Measurements from ENCODE around the gene TGFBR2.
"Not testable (repeated sequence)": the region's sequence is repeated elsewhere in the genome, so short reads cannot be mapped to it uniquely, and the experiment has no call there.

TGFBR2 gene

DNA sequence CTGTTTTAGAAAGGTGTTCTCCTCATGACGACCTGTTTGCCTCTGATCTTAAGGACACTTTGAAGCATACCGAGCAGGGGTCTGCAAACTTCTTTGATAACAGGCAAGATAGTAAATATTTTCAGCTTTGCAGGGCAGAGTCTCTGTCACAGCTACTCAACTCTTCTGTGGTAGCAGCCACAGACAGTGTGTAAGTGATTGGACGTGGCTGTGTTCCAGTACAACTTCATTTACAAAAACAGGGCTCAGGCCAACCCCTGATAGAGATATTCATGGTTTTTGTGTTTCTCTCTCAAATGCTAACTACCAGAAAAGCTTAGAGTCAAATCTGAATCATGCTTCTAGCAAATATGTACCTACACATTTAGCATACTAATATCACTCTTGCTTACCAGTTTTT is 51.5 kb downstream of the TGFBR2 start:
- no peak for DNase-seq (ENCODE audit: low spot score)

DNA sequence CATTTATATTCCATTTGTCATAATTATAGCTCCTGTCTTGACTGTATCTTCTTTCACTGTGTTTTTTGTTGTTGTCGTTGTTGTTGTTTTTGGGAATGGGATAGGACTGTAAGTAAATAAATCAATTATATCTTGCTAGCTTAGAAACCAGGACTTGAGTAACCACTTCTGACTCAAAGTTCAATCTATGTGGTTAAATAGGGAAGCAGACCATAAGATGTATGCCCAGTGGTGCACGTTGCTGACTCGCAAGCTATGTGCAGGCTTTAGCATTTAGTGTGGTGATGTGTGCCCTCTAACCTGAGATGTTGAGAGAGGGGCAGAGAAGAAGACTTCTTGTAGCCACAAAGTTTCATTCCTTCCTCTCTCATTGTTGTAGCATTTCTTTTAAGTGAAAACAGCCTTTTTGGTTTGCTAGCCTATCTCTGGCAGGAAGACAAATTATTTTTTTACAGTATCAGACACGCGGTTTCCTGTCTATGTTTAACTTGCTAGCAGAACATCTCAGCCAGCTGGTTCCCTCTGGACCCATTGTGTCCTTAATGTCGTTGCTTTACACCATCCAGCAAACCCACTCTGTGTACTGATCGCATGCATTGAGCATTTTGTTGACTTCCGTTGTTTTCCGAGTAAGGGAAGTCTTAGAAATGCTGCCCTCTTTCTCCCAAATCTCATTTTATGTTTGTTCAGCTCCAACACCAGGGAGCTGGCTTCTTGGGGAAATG is 52.1 kb downstream of the TGFBR2 start:
- DNase-seq (ENCODE audit: low spot score) = peak; percentile 41

DNA sequence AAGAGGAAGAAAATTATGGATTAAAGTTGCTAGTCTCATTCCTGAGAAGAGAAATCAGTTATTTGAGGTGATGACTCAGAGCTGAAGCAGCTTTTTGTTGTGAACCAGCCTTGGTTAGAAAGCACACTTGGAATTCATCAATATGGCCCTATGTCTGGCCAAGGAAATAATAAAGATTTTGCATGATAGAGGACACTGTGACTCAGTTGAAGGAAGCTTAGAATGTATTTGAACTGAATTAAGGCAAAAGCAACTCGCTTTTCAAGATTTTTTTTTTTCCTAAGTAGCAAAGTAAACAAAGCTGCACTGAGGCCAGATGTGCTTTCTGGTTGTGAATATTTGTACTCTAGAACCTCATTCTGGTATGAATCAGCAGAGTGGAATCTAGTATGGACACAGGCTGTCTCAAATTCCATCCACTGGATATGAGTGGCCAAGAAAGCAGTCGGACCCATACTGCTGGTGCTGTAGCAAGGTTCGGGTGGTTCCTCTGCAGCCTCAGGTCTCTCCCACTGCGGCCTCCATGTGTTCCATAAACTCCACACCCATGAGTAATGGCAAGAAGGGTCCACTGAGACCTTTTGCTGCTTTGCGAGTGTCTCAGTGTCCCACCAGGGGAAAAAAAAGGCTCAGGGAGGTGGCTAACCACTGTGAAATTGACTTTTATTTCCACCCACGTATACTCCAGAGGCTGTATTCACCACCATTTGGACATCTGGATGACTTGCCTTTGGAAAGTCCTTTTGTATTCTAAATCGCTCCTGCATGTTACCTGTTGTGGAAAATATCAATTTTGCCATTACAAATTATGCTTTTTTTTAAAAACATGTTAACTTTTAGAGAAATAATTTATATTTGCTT is 53.1 kb downstream of the TGFBR2 start:
- DNase-seq (ENCODE audit: low spot score) = no peak

DNA sequence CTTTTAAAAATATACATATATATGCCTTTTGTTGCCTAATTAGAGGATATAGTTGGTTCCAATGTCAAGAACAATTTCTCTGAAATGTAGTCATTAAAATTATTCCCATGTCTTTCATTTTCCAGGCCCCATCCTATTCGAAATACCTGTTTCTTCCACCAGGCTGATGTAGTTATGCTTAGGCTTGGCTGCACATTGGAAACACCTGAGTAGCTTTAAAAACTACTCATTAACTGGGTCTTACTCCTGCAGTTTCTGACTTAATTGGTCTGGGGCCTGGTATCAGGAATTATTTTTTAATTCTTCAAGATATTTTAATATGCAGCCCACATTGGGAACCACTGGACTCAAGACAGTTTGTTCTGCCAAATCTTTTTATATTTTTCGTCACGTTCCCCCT is 53.7 kb downstream of the TGFBR2 start:
- DNase-seq (ENCODE audit: low spot score) = no peak

DNA sequence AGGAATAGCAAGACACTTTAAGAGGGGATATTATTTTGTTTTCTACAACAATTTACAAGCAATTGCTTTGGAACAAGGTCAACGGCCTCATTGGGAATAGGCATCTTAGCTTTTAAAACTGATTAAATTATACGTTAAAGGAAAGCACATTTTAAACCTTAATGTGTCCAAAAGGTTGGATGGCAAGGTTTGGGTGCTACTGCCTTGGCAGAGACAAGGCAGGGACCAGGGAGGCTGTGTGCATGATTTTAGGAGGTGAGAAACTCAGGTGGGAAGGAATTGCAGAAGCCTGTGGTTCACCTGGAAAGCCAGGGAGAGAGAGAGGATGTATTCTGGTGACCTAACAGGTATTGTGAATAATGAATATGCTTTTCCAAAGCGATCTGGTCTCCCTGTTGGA is 54.3 kb downstream of the TGFBR2 start:
- no peak for DNase-seq (ENCODE audit: low spot score)

DNA sequence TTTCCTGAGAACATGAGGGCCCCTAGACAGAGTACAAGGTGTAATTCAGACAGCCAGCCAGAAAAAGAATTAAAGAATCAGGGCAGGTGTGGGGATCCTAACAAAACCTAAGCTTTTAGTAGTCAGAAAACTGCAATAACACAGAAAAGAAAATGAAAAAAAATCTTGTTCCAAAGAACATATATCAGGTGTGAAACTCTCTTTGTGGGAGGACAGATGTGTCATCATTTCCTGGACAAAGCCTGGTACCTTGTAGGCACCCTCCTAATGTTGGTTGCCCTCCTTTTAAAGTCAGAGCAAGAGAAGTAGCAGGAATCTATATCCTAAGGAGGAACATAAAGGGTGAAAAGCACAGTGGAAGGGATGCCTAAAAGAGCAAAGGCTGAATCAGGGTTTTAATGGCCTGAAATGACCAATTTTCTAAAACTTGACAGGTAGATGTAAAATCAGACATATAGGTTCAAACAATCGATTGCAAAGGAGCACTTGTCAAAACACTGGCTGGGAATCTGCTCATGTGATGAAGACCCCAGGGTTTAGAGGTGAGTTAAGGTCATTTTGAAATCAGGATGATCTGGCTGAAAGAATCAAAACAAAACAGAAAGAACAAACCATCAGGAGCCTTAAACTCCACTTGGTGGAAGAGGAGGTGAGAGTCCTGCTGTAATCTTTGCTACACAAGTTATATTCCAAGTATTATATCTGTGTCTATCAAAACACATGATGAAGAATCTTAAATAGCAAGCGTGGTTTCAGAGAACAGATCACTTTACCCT is 54.9 kb downstream of the TGFBR2 start:
- DNase-seq (ENCODE audit: low spot score) = no peak

DNA sequence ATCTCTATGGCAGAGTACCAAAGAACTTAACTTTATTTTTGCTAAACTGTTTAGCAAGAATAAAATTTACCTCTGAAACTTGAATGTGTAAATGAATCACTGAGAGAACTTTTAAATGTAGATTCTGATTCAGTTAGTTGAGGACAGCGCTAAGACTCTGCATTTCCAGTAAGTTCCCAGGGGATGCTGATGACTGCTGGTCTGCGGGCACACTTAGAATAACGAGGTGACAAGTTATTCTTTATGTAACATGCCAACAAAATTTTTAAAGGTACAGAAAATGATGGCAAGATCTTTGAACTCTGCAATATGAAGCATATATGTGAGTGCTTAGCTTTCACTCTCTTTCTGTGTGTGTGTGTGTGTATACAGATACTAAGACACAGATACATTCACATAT is 56.4 kb downstream of the TGFBR2 start:
- DNase-seq (ENCODE audit: low spot score) = no peak

DNA sequence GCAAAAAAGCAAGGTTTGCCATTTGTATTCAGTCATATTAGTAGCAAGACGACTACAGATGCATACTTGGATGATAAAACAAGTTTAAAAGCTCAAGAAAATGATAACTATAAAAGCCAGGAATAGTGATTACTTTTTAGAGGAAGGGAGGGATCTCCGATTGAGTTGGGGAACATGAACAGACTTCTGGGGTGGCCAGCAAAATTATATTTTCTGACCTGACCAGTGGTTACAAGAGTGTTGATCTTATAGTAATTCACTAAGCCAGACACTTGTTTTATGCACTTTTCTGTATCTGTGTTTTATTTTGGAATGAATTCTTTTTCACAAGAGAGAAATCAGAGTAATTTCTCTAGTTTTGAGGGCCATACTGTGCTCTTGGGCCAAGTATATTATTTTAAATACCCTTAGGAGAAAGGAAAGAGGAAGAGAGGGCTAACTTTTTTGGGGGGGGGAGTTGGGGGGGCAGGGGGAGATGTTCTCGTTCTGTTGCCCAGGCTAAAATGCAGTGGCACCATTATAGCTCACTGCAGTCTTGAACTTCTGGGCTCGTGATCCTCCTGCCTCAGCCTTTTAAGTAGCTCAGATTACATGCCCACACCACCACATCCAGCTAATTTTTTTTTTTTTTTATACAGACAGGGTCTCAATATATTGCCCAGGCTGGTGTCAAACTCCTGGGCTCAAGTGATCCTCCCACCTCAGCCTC is 57.3 kb downstream of the TGFBR2 start:
- no peak for DNase-seq (ENCODE audit: low spot score)

DNA sequence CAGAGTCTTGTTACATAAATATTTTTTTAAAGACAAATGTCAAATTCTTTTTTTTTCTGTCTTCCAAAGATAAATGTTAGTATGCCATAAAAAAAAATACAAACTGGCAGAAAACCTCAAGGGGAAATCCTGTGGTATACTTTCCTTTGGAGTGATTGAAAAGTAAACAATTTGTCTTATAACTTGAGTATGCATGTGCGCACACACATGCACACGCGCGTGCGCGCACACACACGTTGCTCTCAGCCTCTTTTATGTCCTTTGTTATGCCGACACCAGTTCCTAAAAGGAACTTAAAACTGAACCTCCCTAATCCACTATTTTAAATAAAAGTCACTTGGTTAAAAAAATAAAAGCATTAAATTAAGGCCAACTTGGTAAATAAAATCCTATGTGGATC is 58.1 kb downstream of the TGFBR2 start:
- no peak for DNase-seq (ENCODE audit: low spot score)

DNA sequence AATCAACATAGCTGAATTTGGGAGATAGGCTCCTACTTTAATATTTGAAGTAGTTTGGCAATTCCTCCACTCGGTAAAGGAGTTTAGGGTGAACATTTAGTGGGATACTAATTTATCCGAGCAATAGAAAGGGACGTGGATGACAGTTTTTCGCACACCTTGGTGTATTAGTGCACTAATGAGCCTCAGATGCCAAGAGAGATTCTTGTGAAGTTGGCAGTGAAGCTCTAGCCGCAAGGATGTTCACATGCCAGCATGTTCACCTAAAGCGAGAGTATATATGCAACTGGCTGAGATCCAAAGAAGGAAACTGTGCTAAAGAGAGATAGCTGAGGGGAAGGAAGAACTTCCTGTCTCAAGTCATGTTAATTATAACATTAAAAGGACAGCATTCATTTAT is 58.5 kb downstream of the TGFBR2 start:
- DNase-seq (ENCODE audit: low spot score) = no peak

DNA sequence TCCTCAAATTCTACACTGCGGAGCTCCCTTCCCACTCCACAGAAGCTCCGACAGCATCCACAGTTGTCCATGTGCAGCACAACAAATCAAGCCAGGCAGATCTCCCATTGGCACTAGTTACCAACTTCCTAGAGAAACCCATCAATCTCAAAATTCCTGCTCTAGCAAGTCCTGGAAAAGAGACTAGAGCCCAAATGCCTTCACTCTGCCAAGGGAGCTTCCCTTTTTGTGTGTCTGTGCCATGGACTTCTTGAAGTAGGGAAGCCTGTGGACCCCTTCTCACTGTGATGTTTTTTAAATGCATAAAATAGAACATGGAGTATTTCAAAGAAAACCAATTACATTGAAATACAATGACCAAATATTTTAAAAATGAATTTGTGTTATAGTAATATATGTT is 59.1 kb downstream of the TGFBR2 start:
- DNase-seq (ENCODE audit: low spot score) = no peak

DNA sequence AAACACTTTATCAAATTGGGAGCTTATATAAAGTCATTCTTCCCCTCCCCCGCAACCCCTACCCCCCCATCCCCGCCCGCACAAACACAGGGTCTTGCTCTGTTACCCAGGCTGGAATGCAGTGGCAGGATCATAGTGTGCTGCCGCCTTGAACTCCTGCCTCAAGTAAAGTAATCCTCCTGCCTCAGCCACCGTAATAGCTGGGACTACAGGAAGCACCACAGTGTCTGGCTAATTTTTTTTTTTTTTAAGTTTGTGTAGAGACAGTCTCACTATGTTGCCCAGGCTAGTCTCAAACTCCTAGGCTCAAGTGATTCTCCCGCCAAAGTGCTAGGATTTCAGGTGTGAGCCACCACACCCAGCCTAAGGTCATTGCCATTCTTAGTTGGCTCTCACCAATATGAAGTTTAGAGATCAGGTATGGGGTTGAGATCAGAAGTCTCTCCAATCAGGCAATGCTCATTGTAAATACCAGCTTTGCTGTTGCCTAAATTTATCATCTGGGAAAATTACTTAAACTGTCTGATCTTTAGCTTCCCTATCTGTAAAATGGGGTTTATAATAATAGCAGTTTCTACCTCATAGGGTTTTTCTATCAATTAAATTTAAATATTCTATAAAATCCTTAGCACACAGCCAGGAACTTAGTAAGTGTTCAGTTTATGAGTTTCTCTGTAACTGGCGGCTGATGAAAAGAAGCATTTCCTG is 60.3 kb downstream of the TGFBR2 start:
- no peak for DNase-seq (ENCODE audit: low spot score)

DNA sequence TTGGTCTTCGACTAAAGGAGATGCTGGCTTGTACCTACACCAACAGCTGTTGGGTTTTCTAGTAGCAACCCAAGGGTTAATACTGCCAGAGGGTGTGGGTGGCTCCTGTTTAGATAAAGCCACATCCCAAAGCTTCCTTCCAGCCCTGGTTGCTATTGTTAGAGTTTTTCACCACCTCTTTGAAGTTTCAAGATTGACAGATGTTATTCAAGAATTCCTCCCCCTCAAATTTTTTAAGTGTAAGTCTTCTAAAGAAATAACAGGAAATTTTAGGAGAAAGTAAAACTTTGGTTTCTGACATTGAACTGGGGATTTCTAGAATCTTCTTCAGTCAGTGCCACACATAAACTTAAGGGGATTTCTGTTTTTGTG is 60.9 kb downstream of the TGFBR2 start:
- no peak for DNase-seq (ENCODE audit: low spot score)

DNA sequence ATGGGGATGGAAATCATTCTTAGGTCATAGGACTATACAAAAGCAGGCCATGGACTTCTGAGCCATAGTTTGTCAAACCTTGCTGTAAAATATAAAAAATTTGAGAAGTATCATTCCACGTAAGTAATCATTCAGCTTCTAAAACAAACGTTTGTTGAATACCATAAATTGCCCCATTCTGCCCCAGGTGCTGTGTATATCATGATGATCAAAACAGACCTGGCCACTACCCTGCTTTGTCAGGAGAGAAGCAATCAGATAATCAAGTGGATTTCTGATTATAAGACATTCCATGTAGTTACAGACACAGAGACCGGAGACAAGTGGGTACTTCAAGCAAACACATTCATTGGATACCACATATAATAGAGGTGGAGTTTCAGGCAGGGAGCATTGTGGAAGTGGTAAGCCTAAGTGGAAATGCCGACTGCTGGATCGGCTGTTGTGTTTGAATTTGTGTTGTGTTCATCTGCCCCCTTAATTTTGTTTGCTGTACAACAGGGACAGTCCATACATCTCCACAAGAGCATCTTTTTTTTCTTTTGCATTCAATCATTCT is 61.7 kb downstream of the TGFBR2 start:
- DNase-seq (ENCODE audit: low spot score) = no peak

DNA sequence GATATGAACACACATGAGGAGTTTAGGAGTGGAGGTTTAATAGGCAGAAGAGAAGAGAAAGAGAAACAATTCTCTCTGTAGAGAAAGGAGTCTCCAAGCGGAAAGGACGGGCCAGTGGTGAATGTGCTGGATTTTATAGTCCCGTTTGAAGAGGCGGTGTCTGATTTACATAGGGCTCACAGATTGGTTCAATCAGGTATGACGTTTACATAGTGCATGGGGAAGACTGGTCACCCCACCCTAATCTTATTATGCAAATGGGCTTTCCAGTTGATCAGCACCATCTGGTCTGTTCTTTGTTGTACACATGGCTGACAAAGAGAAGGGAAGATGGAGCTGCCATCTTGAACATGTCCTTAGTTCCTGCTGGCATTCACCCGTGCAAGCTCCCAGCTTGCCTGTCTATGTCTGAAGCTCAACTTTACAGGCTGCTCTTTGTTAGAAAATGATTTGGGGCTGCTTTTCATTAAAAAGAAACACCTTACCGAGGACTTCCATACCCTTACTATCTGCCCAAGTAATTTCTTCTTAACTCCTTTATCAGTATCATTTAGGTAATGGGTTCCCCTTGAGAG is 63.0 kb downstream of the TGFBR2 start:
- not testable (repeated sequence) for DNase-seq (ENCODE audit: low spot score)

DNA sequence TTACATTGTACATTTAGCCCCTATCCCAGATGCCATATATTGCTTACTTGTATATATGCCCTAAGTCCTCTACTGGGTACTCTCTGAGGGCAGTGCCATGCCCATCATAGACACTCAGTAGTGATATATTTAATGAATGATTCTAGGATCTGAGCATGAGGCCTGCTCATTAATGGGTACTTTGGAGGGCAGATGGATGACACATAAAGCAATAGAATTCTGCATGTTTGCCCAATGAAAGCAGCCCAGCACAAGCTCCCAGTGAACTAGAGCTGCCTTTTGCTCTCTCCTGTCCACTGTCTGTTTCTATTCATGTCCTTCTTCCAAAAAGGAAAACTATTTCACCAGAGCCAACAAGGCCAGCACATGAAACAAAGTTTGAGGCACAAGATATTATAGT is 63.9 kb downstream of the TGFBR2 start:
- DNase-seq (ENCODE audit: low spot score) = no peak

DNA sequence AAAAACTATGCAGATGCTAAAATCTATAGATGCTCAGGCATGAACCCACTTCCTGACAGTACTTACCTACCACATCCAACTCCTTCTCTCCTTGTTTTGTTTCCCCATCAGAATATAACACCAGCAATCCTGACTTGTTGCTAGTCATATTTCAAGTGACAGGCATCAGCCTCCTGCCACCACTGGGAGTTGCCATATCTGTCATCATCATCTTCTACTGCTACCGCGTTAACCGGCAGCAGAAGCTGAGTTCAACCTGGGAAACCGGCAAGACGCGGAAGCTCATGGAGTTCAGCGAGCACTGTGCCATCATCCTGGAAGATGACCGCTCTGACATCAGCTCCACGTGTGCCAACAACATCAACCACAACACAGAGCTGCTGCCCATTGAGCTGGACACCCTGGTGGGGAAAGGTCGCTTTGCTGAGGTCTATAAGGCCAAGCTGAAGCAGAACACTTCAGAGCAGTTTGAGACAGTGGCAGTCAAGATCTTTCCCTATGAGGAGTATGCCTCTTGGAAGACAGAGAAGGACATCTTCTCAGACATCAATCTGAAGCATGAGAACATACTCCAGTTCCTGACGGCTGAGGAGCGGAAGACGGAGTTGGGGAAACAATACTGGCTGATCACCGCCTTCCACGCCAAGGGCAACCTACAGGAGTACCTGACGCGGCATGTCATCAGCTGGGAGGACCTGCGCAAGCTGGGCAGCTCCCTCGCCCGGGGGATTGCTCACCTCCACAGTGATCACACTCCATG is 65.3 kb downstream of the TGFBR2 start:
- no peak for DNase-seq (ENCODE audit: low spot score)

DNA sequence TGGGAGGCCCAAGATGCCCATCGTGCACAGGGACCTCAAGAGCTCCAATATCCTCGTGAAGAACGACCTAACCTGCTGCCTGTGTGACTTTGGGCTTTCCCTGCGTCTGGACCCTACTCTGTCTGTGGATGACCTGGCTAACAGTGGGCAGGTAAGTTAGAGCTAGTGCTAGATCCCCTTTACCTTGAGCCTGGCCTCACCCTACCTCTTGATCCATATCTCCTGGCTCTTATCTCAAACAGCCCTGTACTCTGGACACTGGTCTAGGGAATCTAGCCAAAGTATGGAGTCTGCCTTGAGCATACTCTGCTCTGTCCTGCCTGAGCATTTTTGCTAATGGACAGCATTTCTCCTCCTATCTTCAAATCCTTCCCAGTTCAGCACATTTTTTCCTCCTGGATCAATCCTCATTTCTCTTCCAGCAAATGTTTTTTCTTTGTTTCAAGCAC is 65.9 kb downstream of the TGFBR2 start:
- no peak for DNase-seq (ENCODE audit: low spot score)

DNA sequence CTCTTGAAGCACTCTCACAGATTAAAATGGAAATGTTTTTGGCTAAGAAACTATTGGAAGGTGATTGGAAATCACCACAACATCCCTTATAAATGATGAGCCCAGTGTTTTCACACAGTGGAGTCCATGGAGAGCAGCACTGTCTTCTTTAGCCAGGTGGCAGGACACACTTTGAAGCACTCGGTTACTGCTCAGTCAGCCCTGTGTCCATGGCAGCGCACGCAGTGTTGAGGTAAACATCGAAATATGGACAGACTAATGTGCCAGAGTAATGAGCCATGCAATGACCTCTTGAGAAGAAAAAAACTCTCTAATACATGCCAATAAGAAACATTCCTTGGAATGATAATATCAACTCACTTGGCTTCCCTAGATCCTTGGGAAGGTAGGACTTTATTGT is 66.6 kb downstream of the TGFBR2 start:
- DNase-seq (ENCODE audit: low spot score) = no peak
